ENCODE results near the gene KRTAP10-1.

The KRTAP10-1 gene

GRCh38 chr21:44530903-44531605 is 8.9 kb downstream of the KRTAP10-1 start:
- TF ChIP-seq FOXK2 (IDR thresholded peaks at IDR 0.05) (no peak), NFRKB (IDR thresholded peaks at IDR 0.05) (no peak), ELF4 (IDR thresholded peaks at IDR 0.05) (no peak), HDGF (IDR thresholded peaks at IDR 0.05; ENCODE audit: borderline replicate concordance) (no peak), BHLHE40 (IDR thresholded peaks at IDR 0.05; ENCODE audit: borderline replicate concordance) (no peak), SP1 (IDR thresholded peaks at IDR 0.05) (no peak), LEF1 (IDR thresholded peaks at IDR 0.05; ENCODE audit: borderline replicate concordance) (no peak), CTBP1 (IDR thresholded peaks at IDR 0.05; ENCODE audit: borderline replicate concordance) (no peak), ZNF384 (IDR thresholded peaks at IDR 0.05) (no peak)
- TF ChIP-seq, protein P1, sequence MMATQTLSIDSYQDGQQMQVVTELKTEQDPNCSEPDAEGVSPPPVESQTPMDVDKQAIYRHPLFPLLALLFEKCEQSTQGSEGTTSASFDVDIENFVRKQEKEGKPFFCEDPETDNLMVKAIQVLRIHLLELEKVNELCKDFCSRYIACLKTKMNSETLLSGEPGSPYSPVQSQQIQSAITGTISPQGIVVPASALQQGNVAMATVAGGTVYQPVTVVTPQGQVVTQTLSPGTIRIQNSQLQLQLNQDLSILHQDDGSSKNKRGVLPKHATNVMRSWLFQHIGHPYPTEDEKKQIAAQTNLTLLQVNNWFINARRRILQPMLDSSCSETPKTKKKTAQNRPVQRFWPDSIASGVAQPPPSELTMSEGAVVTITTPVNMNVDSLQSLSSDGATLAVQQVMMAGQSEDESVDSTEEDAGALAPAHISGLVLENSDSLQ (IDR thresholded peaks at IDR 0.05), result no peak
- ChIA-PET CTCF (no interaction called here), POLR2A (no interaction called here)
- DNase-seq (ENCODE audit: extremely low spot score), result no peak

- POLR2A ChIA-PET, result no interaction called here
- CTCF ChIA-PET, result no interaction called here
- no peak for DNase-seq (ENCODE audit: extremely low spot score)
- TF ChIP-seq TARDBP (IDR thresholded peaks at IDR 0.05) (no peak), ARNT (IDR thresholded peaks at IDR 0.05) (no peak), SUZ12 (IDR thresholded peaks at IDR 0.05) (no peak), NFRKB (IDR thresholded peaks at IDR 0.05) (no peak), BHLHE40 (IDR thresholded peaks at IDR 0.05; ENCODE audit: borderline replicate concordance) (no peak), LEF1 (IDR thresholded peaks at IDR 0.05; ENCODE audit: borderline replicate concordance) (no peak), SP1 (IDR thresholded peaks at IDR 0.05) (no peak), ELF4 (IDR thresholded peaks at IDR 0.05) (no peak), CTBP1 (IDR thresholded peaks at IDR 0.05; ENCODE audit: borderline replicate concordance) (no peak)
Observed at GRCh38 chr21:44530221-44530902, 9.6 kb downstream of the KRTAP10-1 start.

GRCh38 chr21:44529503-44530125 is 10.4 kb downstream of the KRTAP10-1 start:
- ChIA-PET POLR2A (no interaction called here), CTCF (interaction anchor here (0.7 kb wide), 1 partner anchor 180 kb away, joined by 3 read pairs; no protein-coding TSS in a partner anchor)
- no peak for TF ChIP-seq SUZ12 (IDR thresholded peaks at IDR 0.05)
- no peak for DNase-seq (ENCODE audit: extremely low spot score)

GRCh38 chr21:44529011-44529421 is 11.0 kb downstream of the KRTAP10-1 start:
- no peak for TF ChIP-seq LEF1 (IDR thresholded peaks at IDR 0.05; ENCODE audit: borderline replicate concordance)
- TF ChIP-seq TARDBP (IDR thresholded peaks at IDR 0.05), result no peak
- POLR2A ChIA-PET, result no interaction called here
- no peak for DNase-seq (ENCODE audit: extremely low spot score)
- CTCF ChIA-PET, result interaction anchor here (0.7 kb wide), 1 partner anchor 181 kb away, joined by 3 read pairs; no protein-coding TSS in a partner anchor

GRCh38 chr21:44528634-44528995 is 11.4 kb downstream of the KRTAP10-1 start:
- ChIA-PET CTCF (no interaction called here), POLR2A (no interaction called here)
- DNase-seq (ENCODE audit: extremely low spot score), result no peak
- TF ChIP-seq TARDBP (IDR thresholded peaks at IDR 0.05), result no peak
- TF ChIP-seq ZNF384 (IDR thresholded peaks at IDR 0.05), result no peak
- no peak for TF ChIP-seq ARNT (IDR thresholded peaks at IDR 0.05)
- TF ChIP-seq ELF4 (IDR thresholded peaks at IDR 0.05), result no peak
- TF ChIP-seq SUZ12 (IDR thresholded peaks at IDR 0.05), result no peak
- no peak for TF ChIP-seq HDGF (IDR thresholded peaks at IDR 0.05; ENCODE audit: borderline replicate concordance)
- TF ChIP-seq FOXA1 (IDR thresholded peaks at IDR 0.05), result no peak
- TF ChIP-seq L3MBTL2 (conservative IDR thresholded peaks at IDR 0.05), result no peak
- no peak for TF ChIP-seq CTBP1 (IDR thresholded peaks at IDR 0.05; ENCODE audit: borderline replicate concordance)
- no peak for TF ChIP-seq LEF1 (IDR thresholded peaks at IDR 0.05; ENCODE audit: borderline replicate concordance)
- no peak for TF ChIP-seq FOXK2 (IDR thresholded peaks at IDR 0.05)

DNA sequence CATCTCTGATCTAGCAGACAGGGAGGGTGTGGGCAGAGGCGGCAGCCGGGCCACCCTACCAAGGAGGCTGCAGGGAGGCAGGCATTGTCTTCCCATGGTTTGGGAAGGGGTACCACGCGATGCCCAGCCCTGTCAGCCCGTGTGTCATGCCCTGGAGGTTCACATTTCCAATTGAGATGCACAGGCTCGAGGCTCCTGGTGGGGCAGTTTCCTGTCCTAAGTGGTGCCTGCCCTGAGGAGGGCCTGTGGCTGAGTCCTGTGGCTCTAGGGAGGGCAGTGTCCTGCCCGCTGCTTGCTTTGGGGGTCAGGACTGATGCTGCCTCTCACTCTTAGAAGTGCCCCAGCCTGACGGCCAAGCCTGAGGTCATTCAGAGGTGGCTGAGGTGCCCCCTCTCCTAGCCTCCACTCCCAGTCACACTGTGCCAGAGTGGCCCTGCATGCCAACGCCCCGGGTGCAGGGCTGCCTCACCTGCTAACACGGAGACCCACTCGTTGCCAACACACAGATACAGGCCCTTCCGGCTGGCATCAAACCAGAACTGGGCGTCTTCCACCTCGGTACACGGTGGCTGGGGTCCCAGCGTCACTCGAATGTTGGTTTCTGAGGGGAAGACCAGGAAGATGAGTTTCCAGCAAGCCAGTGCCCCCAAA is 11.9 kb downstream of the KRTAP10-1 start:
- TF ChIP-seq CTBP1 (IDR thresholded peaks at IDR 0.05; ENCODE audit: borderline replicate concordance), result no peak
- no peak for TF ChIP-seq HDGF (IDR thresholded peaks at IDR 0.05; ENCODE audit: borderline replicate concordance)
- TF ChIP-seq TARDBP (IDR thresholded peaks at IDR 0.05), result no peak
- TF ChIP-seq, protein P1 (IDR thresholded peaks at IDR 0.05), result no peak
- no peak for TF ChIP-seq FOXK2 (IDR thresholded peaks at IDR 0.05)
- no peak for TF ChIP-seq ARNT (IDR thresholded peaks at IDR 0.05)
- no peak for TF ChIP-seq SUZ12 (IDR thresholded peaks at IDR 0.05)
- TF ChIP-seq BHLHE40 (IDR thresholded peaks at IDR 0.05; ENCODE audit: borderline replicate concordance), result no peak
- TF ChIP-seq L3MBTL2 (conservative IDR thresholded peaks at IDR 0.05), result no peak
- TF ChIP-seq LEF1 (IDR thresholded peaks at IDR 0.05; ENCODE audit: borderline replicate concordance), result no peak
- no peak for TF ChIP-seq FOXM1 (IDR thresholded peaks at IDR 0.05; ENCODE audit: borderline replicate concordance)
- no peak for TF ChIP-seq FOXA1 (IDR thresholded peaks at IDR 0.05)
- no peak for TF ChIP-seq ZNF384 (IDR thresholded peaks at IDR 0.05)
- no peak for TF ChIP-seq ELF4 (IDR thresholded peaks at IDR 0.05)
- no peak for TF ChIP-seq SP1 (IDR thresholded peaks at IDR 0.05)
- no peak for TF ChIP-seq NFRKB (IDR thresholded peaks at IDR 0.05)
- DNase-seq (ENCODE audit: extremely low spot score), result no peak
- CTCF ChIA-PET, result no interaction called here
- POLR2A ChIA-PET, result no interaction called here

Measured in HEK293T (cell line).